Muscle layer of colon (tissue), 2 donors: ENCODE data around the gene CRHBP.
"Not testable (repeated sequence)": the region's sequence is repeated elsewhere in the genome, so short reads cannot be mapped to it uniquely, and the experiment has no call there.

Experiments used
- H3K27ac ChIP-seq: one replicate; pipeline ENCODE4 v1.7.0; 2013; ENCODE audit warnings: low read depth, mild to moderate bottlenecking, low read length, moderate library complexity
- H3K27me3 ChIP-seq, 2 donors: one replicate each; pipeline ENCODE4 v1.7.0; 2013; ENCODE audit warnings: low read length in 2 of 2, mild to moderate bottlenecking in 2 of 2; ENCODE audit not compliant: insufficient read depth in 2 of 2, control insufficient read depth in 1 of 2
- H3K36me3 ChIP-seq: one replicate; pipeline ENCODE4 v1.7.0; 2013; ENCODE audit warnings: mild to moderate bottlenecking, low read length; ENCODE audit not compliant: insufficient read depth
- H3K4me1 ChIP-seq: one replicate; pipeline ENCODE4 v1.7.0; 2013; ENCODE audit warnings: mild to moderate bottlenecking, low read length; ENCODE audit not compliant: insufficient read depth
- H3K4me3 ChIP-seq, 2 donors: one replicate each; pipeline ENCODE4 v1.7.0; 2013; ENCODE audit warnings: low read length in 2 of 2, low read depth in 1 of 2, mild to moderate bottlenecking in 1 of 2, moderate library complexity in 1 of 2
- H3K9ac ChIP-seq: one replicate; pipeline ENCODE4 v1.7.0; 2013; ENCODE audit warnings: low read length
- H3K9me3 ChIP-seq: one replicate; pipeline ENCODE4 v1.7.0; 2013; ENCODE audit warnings: mild to moderate bottlenecking, low read length
- donor health status: abdominal sarcoma.
- donor health status: Adenocarcinoma of cecum.

Gene CRHBP

GRCh38 chr5:76941442-76941841, 11.4 kb upstream of the CRHBP start:
- Histone ChIP-seq H3K4me1 (no peaks in the 10 kb centered on the region), H3K36me3 (no peaks in the 10 kb centered on the region), H3K9ac (no peak overlapping the region), H3K27ac (no peak overlapping the region), H3K4me3 (no peak overlapping the region), H3K9me3 (no peaks in the 10 kb centered on the region), H3K27me3 (no peaks in the 10 kb centered on the region)

- Histone ChIP-seq H3K27ac (no peak overlapping the region), H3K36me3 (no peaks in the 10 kb centered on the region), H3K9ac (no peak overlapping the region), H3K9me3 (no peaks in the 10 kb centered on the region), H3K4me1 (no peaks in the 10 kb centered on the region), H3K27me3 (no peaks in the 10 kb centered on the region), H3K4me3 (no peak overlapping the region)
Observed at GRCh38 chr5:76942581-76942980, 10.3 kb upstream of the CRHBP start.

GRCh38 chr5:76943006-76943405, 9.8 kb upstream of the CRHBP start:
- H3K4me1 ChIP-seq, result no peaks in the 10 kb centered on the region
- H3K27me3 ChIP-seq, result no peaks in the 10 kb centered on the region
- H3K36me3 ChIP-seq, result no peaks in the 10 kb centered on the region
- H3K4me3 ChIP-seq, result no peak overlapping the region
- H3K9ac ChIP-seq, result no peak overlapping the region
- no peaks in the 10 kb centered on the region for H3K9me3 ChIP-seq
- H3K27ac ChIP-seq, result no peak overlapping the region

- H3K4me1 ChIP-seq, result no peaks in the 10 kb centered on the region
Observed at GRCh38 chr5:76944638-76945037, 8.2 kb upstream of the CRHBP start.

GRCh38 chr5:76945238-76945637, 7.6 kb upstream of the CRHBP start:
- H3K9ac ChIP-seq, H3K36me3 ChIP-seq, H3K4me1 ChIP-seq, H3K27me3 ChIP-seq, H3K27ac ChIP-seq, H3K9me3 ChIP-seq, H3K4me3 ChIP-seq: not testable (repeated sequence)

More at GRCh38 chr5:76944638-76945037, 8.2 kb upstream of the CRHBP start:
- no peak overlapping the region for H3K4me3 ChIP-seq
- no peak overlapping the region for H3K27ac ChIP-seq
- H3K9ac ChIP-seq, result no peak overlapping the region
- H3K36me3 ChIP-seq, result no peaks in the 10 kb centered on the region
- H3K27me3 ChIP-seq, result no peaks in the 10 kb centered on the region
- H3K9me3 ChIP-seq, result no peaks in the 10 kb centered on the region

GRCh38 chr5:76946090-76946489, 6.8 kb upstream of the CRHBP start:
- Histone ChIP-seq H3K27me3 (no peaks in the 10 kb centered on the region), H3K36me3 (no peaks in the 10 kb centered on the region), H3K9ac (no peak overlapping the region), H3K4me1 (no peaks in the 10 kb centered on the region), H3K9me3 (no peaks in the 10 kb centered on the region), H3K4me3 (no peak overlapping the region), H3K27ac (no peak overlapping the region)

GRCh38 chr5:76947082-76947503, 5.8 kb upstream of the CRHBP start:
- Histone ChIP-seq H3K4me3 (no peak overlapping the region), H3K27me3 (no peaks in the 10 kb centered on the region), H3K27ac (no peak overlapping the region), H3K9ac (no peak overlapping the region), H3K9me3 (no peaks in the 10 kb centered on the region), H3K36me3 (no peaks in the 10 kb centered on the region), H3K4me1 (no peaks in the 10 kb centered on the region)

- no peak overlapping the region for H3K4me3 ChIP-seq
Observed at GRCh38 chr5:76953551-76954382, 922 bp downstream of the CRHBP start.

GRCh38 chr5:76954383-76954763, 1.5 kb downstream of the CRHBP start:
- Histone ChIP-seq H3K27me3 (peaks cover 6 to 13% of the 10 kb centered on the region in 2 donors), H3K4me3 (no peak overlapping the region), H3K27ac (no peak overlapping the region), H3K36me3 (no peaks in the 10 kb centered on the region), H3K9me3 (no peaks in the 10 kb centered on the region), H3K4me1 (no peaks in the 10 kb centered on the region), H3K9ac (no peak overlapping the region)

More at GRCh38 chr5:76953551-76954382, 922 bp downstream of the CRHBP start:
- Histone ChIP-seq H3K9ac (no peak overlapping the region), H3K27me3 (peaks cover 6 to 13% of the 10 kb centered on the region in 2 donors), H3K27ac (no peak overlapping the region), H3K4me1 (no peaks in the 10 kb centered on the region), H3K36me3 (no peaks in the 10 kb centered on the region), H3K9me3 (no peaks in the 10 kb centered on the region)

GRCh38 chr5:76956033-76956432, 3.2 kb downstream of the CRHBP start:
- Histone ChIP-seq H3K27ac (no peak overlapping the region), H3K36me3 (no peaks in the 10 kb centered on the region), H3K4me3 (no peak overlapping the region), H3K4me1 (no peaks in the 10 kb centered on the region), H3K9ac (no peak overlapping the region), H3K27me3 (peaks cover 6 to 13% of the 10 kb centered on the region in 2 donors), H3K9me3 (no peaks in the 10 kb centered on the region)

GRCh38 chr5:76958991-76959767, 6.3 kb downstream of the CRHBP start:
- Histone ChIP-seq H3K9me3 (no peaks in the 10 kb centered on the region), H3K27ac (no peak overlapping the region), H3K9ac (no peak overlapping the region), H3K27me3 (peaks cover 6% of the 10 kb centered on the region in 2 donors), H3K36me3 (no peaks in the 10 kb centered on the region), H3K4me1 (no peaks in the 10 kb centered on the region), H3K4me3 (no peak overlapping the region)
